OCI-LY7 (cell line): Measurements from ENCODE around the gene MALRD1. TPM values are rescaled to one million over a fixed set of nuclear protein-coding genes. Genes with fewer than 3 reads are reported as not detected.
"Not testable (repeated sequence)": the region's sequence is repeated elsewhere in the genome, so short reads cannot be mapped to it uniquely, and the experiment has no call there.

Source experiments
- BruUV-seq: library from RNA; stranded (reverse); fragments of 400-500 nt; replicated peaks from 2 replicates; lab custom pipeline; 2021; lab: Mats Ljungman, UMichigan
- CTCF ChIA-PET: fragments of 300-600 bp; sonication (Branson Sonifier 250); formaldehyde crosslinking; loops from one replicate; lab custom pipeline; 2022; ENCODE audit warnings: antibody characterized with exemption; ENCODE audit not compliant: unreplicated experiment; lab: Charles Lee
- POLR2A ChIA-PET: fragments of 300-600 bp; sonication (Branson Sonifier 250); formaldehyde crosslinking; loops from one replicate; lab custom pipeline; 2022; ENCODE audit warnings: antibody characterized with exemption; lab: Charles Lee
- DNase-seq: peaks from one replicate; pipeline ENCODE4 v3.0.0-alpha.2; 2015; ENCODE audit warnings: low spot score
- H2AFZ ChIP-seq: fragments of 200-600 bp; sonication (generic), shearing (Covaris generic); 2 replicates; pipeline ENCODE4 v1.6.1; 2014; ENCODE audit warnings: mild to moderate bottlenecking, antibody characterized with exemption, low read length, moderate library complexity
- H3K27ac ChIP-seq: fragments of 200-600 bp; sonication (generic); 2 replicates; pipeline ENCODE4 v1.5.1; 2014; ENCODE audit warnings: mixed run types, low read depth, mild to moderate bottlenecking, moderate library complexity, low read length, inconsistent platforms; ENCODE audit not compliant: poor library complexity, severe bottlenecking
- H3K36me3 ChIP-seq: fragments of 200-600 bp; sonication (generic); 2 replicates; pipeline ENCODE4 v1.6.1; 2014; ENCODE audit warnings: mild to moderate bottlenecking, antibody characterized with exemption, low read length, moderate library complexity, mixed read lengths; ENCODE audit not compliant: insufficient read depth
- H3K4me1 ChIP-seq: fragments of 200-600 bp; sonication (generic); 2 replicates; pipeline ENCODE4 v1.5.1; 2014; ENCODE audit warnings: mild to moderate bottlenecking, low read length; ENCODE audit not compliant: insufficient read depth, poor library complexity, severe bottlenecking
- H3K4me2 ChIP-seq: fragments of 200-600 bp; sonication (generic); 2 replicates; pipeline ENCODE4 v1.6.1; 2014; ENCODE audit warnings: mild to moderate bottlenecking, low read length
- H3K4me3 ChIP-seq: fragments of 200-600 bp; sonication (generic); 2 replicates; pipeline ENCODE4 v1.5.1; 2014; ENCODE audit warnings: mild to moderate bottlenecking, low read depth, low read length; ENCODE audit not compliant: poor library complexity, severe bottlenecking
- H3K79me2 ChIP-seq: fragments of 200-600 bp; sonication (generic); 2 replicates; pipeline ENCODE4 v1.6.1; 2016; ENCODE audit warnings: low read depth, mild to moderate bottlenecking, low read length, moderate library complexity, mixed read lengths; ENCODE audit not compliant: insufficient read depth
- H3K9me2 ChIP-seq: fragments of 200-600 bp; sonication (generic); 2 replicates; pipeline ENCODE4 v1.6.1; 2016; ENCODE audit warnings: mild to moderate bottlenecking, low read length, mixed read lengths; ENCODE audit not compliant: insufficient read depth
- H3K9me3 ChIP-seq: fragments of 200-600 bp; sonication (generic); 2 replicates; pipeline ENCODE4 v1.6.1; 2014; ENCODE audit warnings: mild to moderate bottlenecking, mixed run types, low read length, mixed read lengths
- H4K20me1 ChIP-seq: fragments of 200-600 bp; sonication (generic); 2 replicates; pipeline ENCODE4 v1.6.1; 2014; ENCODE audit warnings: mild to moderate bottlenecking, antibody characterized with exemption, low read length, moderate library complexity, mixed read lengths; ENCODE audit not compliant: insufficient read depth
- EZH2phosphoT487 ChIP-seq: fragments of 200-600 bp; sonication (generic); IDR thresholded peaks from 2 replicates; pipeline ENCODE4 v1.6.1; 2018; ENCODE audit warnings: low read depth, borderline replicate concordance, mild to moderate bottlenecking, mixed run types, antibody characterized with exemption, low read length, moderate library complexity, mixed read lengths
- intact Hi-C: fragments of 100-400 bp; cut with micrococcal nuclease; formaldehyde crosslinking; loops from one replicate; pipeline ENCODE4 v1.10.0; 2022; ENCODE audit not compliant: unreplicated experiment
- total RNA-seq, 2 experiments: library from RNA; depleted of rRNA in 1 of 2; stranded (reverse); fragments of >200 nt in 1 of 2; shearing (Covaris generic) in 1 of 2; gene quantifications; 2 replicates each; pipeline ENCODE4 v1.2.3, GENCODE V29; 2014 to 2022
- TF ChIP-seq, protein P1 (sequence below): fragments of 200-600 bp; sonication (generic); conservative IDR thresholded peaks from 2 replicates; pipeline ENCODE4 v1.5.1; 2014; ENCODE audit warnings: mild to moderate bottlenecking, antibody characterized with exemption, low read length, moderate library complexity, mixed read lengths

Gene MALRD1
- total RNA-seq, 2 experiments from 2014 or later = not detected

DNA sequence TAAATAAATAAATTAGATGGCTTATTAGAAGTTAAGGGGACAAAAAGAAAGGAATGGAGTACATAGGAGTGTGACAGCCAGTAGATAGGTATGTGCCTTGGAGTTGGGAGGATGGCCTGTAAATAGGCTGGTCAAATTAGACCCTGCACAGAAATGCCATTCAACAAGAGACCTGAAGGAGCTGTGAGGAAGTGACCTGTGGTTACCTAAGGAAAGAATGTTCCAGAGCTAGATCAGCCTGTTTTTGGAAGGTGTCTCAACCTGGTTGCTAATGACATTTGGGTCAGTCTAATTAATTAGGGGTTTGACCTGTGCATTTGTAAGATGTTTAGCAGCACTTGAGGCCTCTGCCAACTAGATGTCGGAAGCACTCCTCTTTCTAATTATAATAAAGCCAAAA, 452.4 kb downstream of the MALRD1 start:
- intact Hi-C loops = no loop called here
- H3K9me3 ChIP-seq = no peaks in the 10 kb centered on the region
- POLR2A ChIA-PET = no interaction called here
- H3K4me3 ChIP-seq = no peak overlapping the region
- no peak for DNase-seq
- H3K4me1 ChIP-seq = no peaks in the 10 kb centered on the region
- H3K9me2 ChIP-seq = no peaks in the 10 kb centered on the region
- no peak overlapping the region for H2AFZ ChIP-seq
- no peak overlapping the region for H3K4me2 ChIP-seq
- CTCF ChIA-PET = no interaction called here
- no peak overlapping the region for H3K27ac ChIP-seq
- H3K79me2 ChIP-seq = no peaks in the 10 kb centered on the region
- no peaks in the 10 kb centered on the region for H3K36me3 ChIP-seq
- H4K20me1 ChIP-seq = no peaks in the 10 kb centered on the region
- TF ChIP-seq, protein P1, sequence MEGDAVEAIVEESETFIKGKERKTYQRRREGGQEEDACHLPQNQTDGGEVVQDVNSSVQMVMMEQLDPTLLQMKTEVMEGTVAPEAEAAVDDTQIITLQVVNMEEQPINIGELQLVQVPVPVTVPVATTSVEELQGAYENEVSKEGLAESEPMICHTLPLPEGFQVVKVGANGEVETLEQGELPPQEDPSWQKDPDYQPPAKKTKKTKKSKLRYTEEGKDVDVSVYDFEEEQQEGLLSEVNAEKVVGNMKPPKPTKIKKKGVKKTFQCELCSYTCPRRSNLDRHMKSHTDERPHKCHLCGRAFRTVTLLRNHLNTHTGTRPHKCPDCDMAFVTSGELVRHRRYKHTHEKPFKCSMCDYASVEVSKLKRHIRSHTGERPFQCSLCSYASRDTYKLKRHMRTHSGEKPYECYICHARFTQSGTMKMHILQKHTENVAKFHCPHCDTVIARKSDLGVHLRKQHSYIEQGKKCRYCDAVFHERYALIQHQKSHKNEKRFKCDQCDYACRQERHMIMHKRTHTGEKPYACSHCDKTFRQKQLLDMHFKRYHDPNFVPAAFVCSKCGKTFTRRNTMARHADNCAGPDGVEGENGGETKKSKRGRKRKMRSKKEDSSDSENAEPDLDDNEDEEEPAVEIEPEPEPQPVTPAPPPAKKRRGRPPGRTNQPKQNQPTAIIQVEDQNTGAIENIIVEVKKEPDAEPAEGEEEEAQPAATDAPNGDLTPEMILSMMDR = no peak
- BruUV-seq = no TSS peak

DNA sequence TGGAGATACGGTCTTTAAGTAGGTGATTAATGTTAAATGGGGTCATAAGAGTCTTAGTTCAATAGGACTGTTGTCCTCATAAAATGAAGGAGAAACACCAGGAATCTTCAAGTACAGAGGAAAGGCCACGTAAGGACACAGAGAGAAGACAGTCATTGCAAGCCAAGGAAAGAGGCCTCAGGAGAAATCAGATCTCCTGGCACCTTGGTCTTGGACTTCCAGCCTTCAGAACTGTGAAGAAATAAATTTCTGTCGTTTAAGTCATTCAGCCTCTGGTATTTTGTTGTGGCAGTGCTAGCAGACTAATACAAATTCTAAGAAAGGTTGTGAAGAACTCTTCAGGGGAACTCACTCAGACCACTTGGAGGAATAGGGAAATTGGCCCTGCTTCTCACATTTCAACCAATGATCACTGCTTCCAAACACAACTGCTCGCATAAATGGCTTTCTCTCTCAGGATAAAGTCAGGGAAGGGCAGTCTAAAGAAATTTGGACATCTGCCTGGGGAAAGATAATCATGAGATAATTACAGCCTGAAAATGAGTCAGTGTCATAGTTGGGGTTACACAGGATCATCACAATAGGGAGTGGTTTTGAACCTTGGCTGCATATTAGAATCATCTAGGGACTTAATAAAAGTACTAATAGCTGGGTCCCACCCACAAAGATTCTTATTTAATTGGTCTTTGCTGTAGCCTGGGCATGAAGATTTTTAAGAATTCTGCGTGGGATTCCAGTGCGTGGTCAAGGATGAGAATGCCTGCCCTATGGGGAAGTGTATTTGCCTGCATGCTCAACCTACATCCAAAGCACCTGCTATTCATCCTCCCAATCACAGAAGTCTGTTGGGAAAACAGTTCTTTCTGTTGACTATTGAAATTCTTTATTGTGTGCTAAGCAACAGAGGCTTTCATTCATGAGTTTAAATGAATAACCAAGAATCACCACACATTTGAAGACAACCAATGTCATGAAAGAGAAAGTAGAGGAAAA, 457.0 kb downstream of the MALRD1 start:
- ChIA-PET POLR2A (no interaction called here), CTCF (no interaction called here)
- no peak overlapping the region for H3K4me3 ChIP-seq
- intact Hi-C loops = no loop called here
- H3K4me2 ChIP-seq = no peak overlapping the region
- no peak overlapping the region for H3K27ac ChIP-seq
- H4K20me1 ChIP-seq = no peaks in the 10 kb centered on the region
- no TSS peak for BruUV-seq
- no peaks in the 10 kb centered on the region for H3K9me2 ChIP-seq
- H3K4me1 ChIP-seq = no peaks in the 10 kb centered on the region
- H2AFZ ChIP-seq = no peak overlapping the region
- no peaks in the 10 kb centered on the region for H3K9me3 ChIP-seq
- H3K79me2 ChIP-seq = no peaks in the 10 kb centered on the region
- no peaks in the 10 kb centered on the region for H3K36me3 ChIP-seq
- TF ChIP-seq, protein P1 = no peak
- no peak for TF ChIP-seq EZH2phosphoT487
- no peak for DNase-seq

DNA sequence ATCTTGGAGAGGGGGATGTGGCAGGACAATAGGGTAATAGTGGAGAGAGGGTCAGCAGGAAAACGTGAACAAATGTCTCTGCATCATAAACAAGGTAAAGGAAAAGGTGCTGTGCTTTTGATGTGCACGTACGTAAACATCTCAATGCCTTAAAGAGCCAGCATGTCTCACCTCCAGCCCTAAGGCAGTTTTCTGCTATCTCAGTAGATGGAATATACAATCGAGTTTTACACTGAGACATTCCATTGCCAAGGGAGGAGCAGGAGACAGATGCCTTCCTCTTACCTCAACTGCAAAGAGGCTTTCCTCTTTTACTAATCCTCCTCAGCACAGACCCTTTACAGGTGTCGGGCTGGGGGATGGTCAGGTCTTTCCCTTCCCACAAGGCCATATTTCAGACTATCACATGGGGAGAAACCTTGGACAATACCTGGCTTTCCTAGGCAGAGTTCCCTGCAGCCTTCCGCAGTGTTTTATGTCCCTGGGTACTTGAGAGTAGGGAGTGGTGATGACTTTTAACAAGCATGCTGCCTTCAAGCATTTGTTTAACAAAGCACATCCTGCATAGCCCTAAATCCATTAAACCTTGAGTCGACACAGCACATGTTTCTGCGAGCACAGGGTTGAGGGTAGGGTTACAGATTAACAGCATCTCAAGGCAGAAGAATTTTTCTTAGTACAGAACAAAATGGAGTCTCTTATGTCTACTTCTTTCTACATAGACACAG, 461.6 kb downstream of the MALRD1 start:
- H3K79me2 ChIP-seq, H3K4me2 ChIP-seq, POLR2A ChIA-PET, BruUV-seq, H2AFZ ChIP-seq, CTCF ChIA-PET, H4K20me1 ChIP-seq, DNase-seq, H3K36me3 ChIP-seq, H3K4me3 ChIP-seq, H3K4me1 ChIP-seq, H3K9me3 ChIP-seq, intact Hi-C loops, H3K9me2 ChIP-seq, H3K27ac ChIP-seq: not testable (repeated sequence)
